Bronchial epithelial cell (primary cell): ENCODE results near the gene METTL23. TPM values are rescaled to one million over a fixed set of nuclear protein-coding genes. Genes with fewer than 3 reads are reported as not detected.

Experiments used
- DNase-seq: peaks from one replicate; pipeline ENCODE4 v3.0.0-alpha.2; 2010; ENCODE audit warnings: low read depth
- FAIRE-seq: peaks from 2 replicates; lab custom pipeline; 2011; peaks lifted over from hg19 to GRCh38; lab: Jason Lieb, UNC
- H3K27me3 ChIP-seq: 2 replicates; pipeline ENCODE4 v1.5.1; 2011; ENCODE audit warnings: low read length; ENCODE audit not compliant: control insufficient read depth, insufficient read depth
- H3K36me3 ChIP-seq: 2 replicates; pipeline ENCODE4 v1.5.1; 2011; ENCODE audit warnings: low read length; ENCODE audit not compliant: control insufficient read depth, insufficient read depth
- H3K4me3 ChIP-seq: 2 replicates; pipeline ENCODE4 v1.5.1; 2011; ENCODE audit warnings: mild to moderate bottlenecking, low read depth, low read length, control low read depth
- CTCF ChIP-seq: IDR thresholded peaks from 2 replicates; pipeline ENCODE4 v1.5.1; 2011; ENCODE audit warnings: mild to moderate bottlenecking, moderate library complexity, low read length, control low read depth, inconsistent platforms; ENCODE audit not compliant: insufficient read depth, severe bottlenecking
- total RNA-seq: library from RNA; depleted of rRNA; stranded (reverse); fragments of >200 nt; gene quantifications from 2 replicates; pipeline ENCODE4 v1.2.1, GENCODE V29; 2014

Gene METTL23
- total RNA-seq, 1 donor from 2014 or later = 18.7 TPM

- Histone ChIP-seq H3K4me3 (no peak overlapping the region), H3K27me3 (no peaks in the 10 kb centered on the region), H3K36me3 (peaks cover 16% of the 10 kb centered on the region)
- FAIRE-seq = peak; percentile 66
- no peak for TF ChIP-seq CTCF
- peak; percentile 68 for DNase-seq
Observed at GRCh38 chr17:76716146-76716838, 10.3 kb upstream of the METTL23 start.

GRCh38 chr17:76716839-76717215 is 9.8 kb upstream of the METTL23 start:
- H3K36me3 ChIP-seq = peaks cover 18% of the 10 kb centered on the region
- no peak for DNase-seq

GRCh38 chr17:76718516-76718915 is 8.1 kb upstream of the METTL23 start:
- DNase-seq (no peak), FAIRE-seq (no peak)
- Histone ChIP-seq H3K36me3 (peaks cover 25% of the 10 kb centered on the region), H3K27me3 (no peaks in the 10 kb centered on the region), H3K4me3 (no peak overlapping the region)
- TF ChIP-seq CTCF = no peak

More at GRCh38 chr17:76716839-76717215, 9.8 kb upstream of the METTL23 start:
- no peaks in the 10 kb centered on the region for H3K27me3 ChIP-seq
- H3K4me3 ChIP-seq = no peak overlapping the region
- no peak for FAIRE-seq
- no peak for TF ChIP-seq CTCF

- no peak for TF ChIP-seq CTCF
- peaks cover 29% of the 10 kb centered on the region for H3K36me3 ChIP-seq
- H3K4me3 ChIP-seq = no peak overlapping the region
- no peak for FAIRE-seq
- DNase-seq = no peak
- no peaks in the 10 kb centered on the region for H3K27me3 ChIP-seq
Observed at GRCh38 chr17:76720211-76720610, 6.4 kb upstream of the METTL23 start.

- DNase-seq (no peak), FAIRE-seq (no peak)
- H3K36me3 ChIP-seq = peaks cover 29% of the 10 kb centered on the region
Observed at GRCh38 chr17:76720941-76721340, 5.7 kb upstream of the METTL23 start.

More at GRCh38 chr17:76720941-76721340, 5.7 kb upstream of the METTL23 start:
- no peak for TF ChIP-seq CTCF
- Histone ChIP-seq H3K27me3 (no peaks in the 10 kb centered on the region), H3K4me3 (no peak overlapping the region)
